HepG2 (cell line): ENCODE results near the gene WWC2. TPM values are rescaled to one million over a fixed set of nuclear protein-coding genes. Genes with fewer than 3 reads are reported as not detected.

Experiments used
- FOXA3 ChIP-seq: IDR thresholded peaks from 2 replicates; pipeline ENCODE4 v1.6.1; 2016; ENCODE audit warnings: missing genetic modification reagents, missing compliant biosample characterization
- SAP130 ChIP-seq: IDR thresholded peaks from 2 replicates; pipeline ENCODE4 v1.6.1; 2016; ENCODE audit warnings: low read depth
- SOX6 ChIP-seq, 2 experiments: fragments of 450-650 bp in 1 of 2; sonication (generic) in 1 of 2; formaldehyde crosslinking in 1 of 2; IDR thresholded peaks; 2 replicates each; pipeline versions ENCODE4 v1.4.0 to v1.6.1; 2017 to 2020; ENCODE audit warnings: antibody characterized with exemption in 1 of 2, mild to moderate bottlenecking in 1 of 2, missing genetic modification reagents in 1 of 2
- TCF12 ChIP-seq, 2 experiments: fragments of 450-650 bp in 1 of 2; sonication (generic) in 1 of 2; formaldehyde crosslinking in 1 of 2; IDR thresholded peaks; 2 replicates each; pipeline versions ENCODE4 v1.6.1 to v1.8.0; 2017 to 2022; ENCODE audit warnings: antibody characterized with exemption in 1 of 2, mild to moderate bottlenecking in 1 of 2, missing genetic modification reagents in 1 of 2, moderate library complexity in 1 of 2
- TCF7 ChIP-seq: sonication (generic); IDR thresholded peaks from 2 replicates; pipeline ENCODE4 v1.6.1; 2016; ENCODE audit warnings: antibody characterized with exemption, low read depth
- ZNF747 ChIP-seq: sonication (generic); formaldehyde crosslinking; IDR thresholded peaks from 2 replicates; pipeline ENCODE4 v1.8.1; 2023; ENCODE audit warnings: missing genetic modification reagents, mild to moderate bottlenecking, borderline replicate concordance
- ZNF776 ChIP-seq: sonication (generic); formaldehyde crosslinking; IDR thresholded peaks from 2 replicates; pipeline ENCODE4 v1.4.0; 2020; ENCODE audit warnings: mild to moderate bottlenecking, missing genetic modification reagents
- polyA plus RNA-seq, 8 experiments: library from polyadenylated mRNA; depleted of rRNA in 3 of 8; stranded (reverse) in 7 of 8; unstranded in 1 of 8; fragments of >200 nt; fragmentation: Illumina TruSeq in 4 of 8; extraction: Trizol in 4 of 8; gene quantifications; 2 replicates each; pipeline versions ENCODE4 v1.2.1 to v1.2.3, GENCODE V29; 2011 to 2016; ENCODE audit warnings: low read depth in 4 of 8, missing spikeins in 1 of 8, mixed read lengths in 1 of 8; ENCODE audit not compliant: insufficient read depth in 1 of 8
- total RNA-seq, 5 experiments: library from RNA; depleted of rRNA; stranded (reverse); fragments of >200 nt; fragmentation: Illumina TruSeq; extraction: Trizol; gene quantifications; 2 replicates each; pipeline ENCODE4 v1.2.3, GENCODE V29; 2016; ENCODE audit warnings: low read depth in 1 of 5
- TF ChIP-seq, protein P1 (sequence below): sonication (generic); formaldehyde crosslinking; IDR thresholded peaks from 2 replicates; pipeline ENCODE4; 2020; ENCODE audit warnings: missing genetic modification reagents, mild to moderate bottlenecking, borderline replicate concordance
- TF ChIP-seq, protein P2 (sequence below): sonication (generic); formaldehyde crosslinking; IDR thresholded peaks from 2 replicates; pipeline ENCODE4 v1.4.0; 2020; ENCODE audit warnings: missing genetic modification reagents
- TF ChIP-seq, protein P3 (sequence below): sonication (generic); formaldehyde crosslinking; conservative IDR thresholded peaks from 2 replicates; pipeline ENCODE4 v1.4.0; 2020; ENCODE audit warnings: mild to moderate bottlenecking, missing genetic modification reagents, moderate library complexity
- TF ChIP-seq, protein P4 (sequence below): sonication (generic); formaldehyde crosslinking; IDR thresholded peaks from 2 replicates; pipeline ENCODE4 v1.5.0; 2020; ENCODE audit warnings: missing genetic modification reagents
- TF ChIP-seq, protein P5 (sequence below): sonication (generic); formaldehyde crosslinking; IDR thresholded peaks from 2 replicates; pipeline ENCODE4 v1.4.0; 2020; ENCODE audit warnings: missing genetic modification reagents, mild to moderate bottlenecking, borderline replicate concordance
- TF ChIP-seq, protein P6 (sequence below): IDR thresholded peaks from 2 replicates; pipeline ENCODE4 v1.6.1; 2016; ENCODE audit warnings: mild to moderate bottlenecking

The WWC2 gene
- total and polyA plus RNA-seq, 2 of the 13 experiments (the other 11 are each of a cell fraction or from before 2014, with no cell fraction given) = 40.0 to 50.1 TPM

DNA sequence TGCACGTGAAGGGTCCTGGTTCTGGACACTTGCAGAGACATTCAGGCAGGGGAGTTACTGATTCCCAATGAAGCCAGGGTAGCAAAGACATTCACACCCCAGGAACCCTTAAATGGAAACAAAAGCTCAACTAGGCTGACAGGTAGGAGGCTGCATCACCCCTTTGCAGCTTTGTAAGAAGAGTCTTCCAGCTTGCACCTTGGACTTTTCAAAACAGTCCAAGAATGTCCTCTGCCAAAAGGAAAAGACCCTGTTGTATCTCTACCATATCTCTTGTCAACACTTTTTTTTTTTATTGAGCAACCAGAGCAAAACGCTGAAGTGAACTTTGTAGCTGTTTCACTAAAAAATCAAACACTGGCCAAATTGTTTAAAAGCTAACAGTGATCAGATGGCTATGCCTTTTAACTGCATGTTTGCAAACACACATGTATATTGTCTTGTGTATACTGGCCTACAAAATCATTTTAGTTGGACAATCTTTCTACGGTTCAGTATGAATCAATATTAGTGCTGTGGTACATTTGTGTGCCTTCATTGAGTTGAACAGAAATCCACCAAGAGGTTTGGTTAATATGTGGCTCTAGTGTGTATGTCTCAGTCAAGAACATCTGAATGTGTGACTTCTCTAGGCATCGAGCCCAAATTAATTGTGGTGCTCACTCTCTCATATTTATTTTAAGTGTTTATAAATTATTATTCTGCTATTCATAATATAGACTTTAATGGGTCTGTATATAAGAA is 18.5 kb upstream of the WWC2 start (continued):
- TF ChIP-seq, protein P1, sequence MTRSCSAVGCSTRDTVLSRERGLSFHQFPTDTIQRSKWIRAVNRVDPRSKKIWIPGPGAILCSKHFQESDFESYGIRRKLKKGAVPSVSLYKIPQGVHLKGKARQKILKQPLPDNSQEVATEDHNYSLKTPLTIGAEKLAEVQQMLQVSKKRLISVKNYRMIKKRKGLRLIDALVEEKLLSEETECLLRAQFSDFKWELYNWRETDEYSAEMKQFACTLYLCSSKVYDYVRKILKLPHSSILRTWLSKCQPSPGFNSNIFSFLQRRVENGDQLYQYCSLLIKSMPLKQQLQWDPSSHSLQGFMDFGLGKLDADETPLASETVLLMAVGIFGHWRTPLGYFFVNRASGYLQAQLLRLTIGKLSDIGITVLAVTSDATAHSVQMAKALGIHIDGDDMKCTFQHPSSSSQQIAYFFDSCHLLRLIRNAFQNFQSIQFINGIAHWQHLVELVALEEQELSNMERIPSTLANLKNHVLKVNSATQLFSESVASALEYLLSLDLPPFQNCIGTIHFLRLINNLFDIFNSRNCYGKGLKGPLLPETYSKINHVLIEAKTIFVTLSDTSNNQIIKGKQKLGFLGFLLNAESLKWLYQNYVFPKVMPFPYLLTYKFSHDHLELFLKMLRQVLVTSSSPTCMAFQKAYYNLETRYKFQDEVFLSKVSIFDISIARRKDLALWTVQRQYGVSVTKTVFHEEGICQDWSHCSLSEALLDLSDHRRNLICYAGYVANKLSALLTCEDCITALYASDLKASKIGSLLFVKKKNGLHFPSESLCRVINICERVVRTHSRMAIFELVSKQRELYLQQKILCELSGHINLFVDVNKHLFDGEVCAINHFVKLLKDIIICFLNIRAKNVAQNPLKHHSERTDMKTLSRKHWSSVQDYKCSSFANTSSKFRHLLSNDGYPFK (CRISPR knock-in tag) = no peak
- TF ChIP-seq ZNF776 (no peak), FOXA3 (CRISPR knock-in tag) (peak; percentile 96), SAP130 (CRISPR knock-in tag) (peak; percentile 74), TCF7 (peak; percentile 84), TCF12 (IDR thresholded peaks at IDR 0.05) (no peak), TCF12 (CRISPR knock-in tag; IDR thresholded peaks at IDR 0.05) (peak; percentile 72; the same call in 1 of the 2 replicates), SOX6 (IDR thresholded peaks at IDR 0.05) (no peak), SOX6 (CRISPR knock-in tag; IDR thresholded peaks at IDR 0.05) (peak; percentile 96), ZNF747 (CRISPR knock-in tag) (no peak)
- TF ChIP-seq, protein P2, sequence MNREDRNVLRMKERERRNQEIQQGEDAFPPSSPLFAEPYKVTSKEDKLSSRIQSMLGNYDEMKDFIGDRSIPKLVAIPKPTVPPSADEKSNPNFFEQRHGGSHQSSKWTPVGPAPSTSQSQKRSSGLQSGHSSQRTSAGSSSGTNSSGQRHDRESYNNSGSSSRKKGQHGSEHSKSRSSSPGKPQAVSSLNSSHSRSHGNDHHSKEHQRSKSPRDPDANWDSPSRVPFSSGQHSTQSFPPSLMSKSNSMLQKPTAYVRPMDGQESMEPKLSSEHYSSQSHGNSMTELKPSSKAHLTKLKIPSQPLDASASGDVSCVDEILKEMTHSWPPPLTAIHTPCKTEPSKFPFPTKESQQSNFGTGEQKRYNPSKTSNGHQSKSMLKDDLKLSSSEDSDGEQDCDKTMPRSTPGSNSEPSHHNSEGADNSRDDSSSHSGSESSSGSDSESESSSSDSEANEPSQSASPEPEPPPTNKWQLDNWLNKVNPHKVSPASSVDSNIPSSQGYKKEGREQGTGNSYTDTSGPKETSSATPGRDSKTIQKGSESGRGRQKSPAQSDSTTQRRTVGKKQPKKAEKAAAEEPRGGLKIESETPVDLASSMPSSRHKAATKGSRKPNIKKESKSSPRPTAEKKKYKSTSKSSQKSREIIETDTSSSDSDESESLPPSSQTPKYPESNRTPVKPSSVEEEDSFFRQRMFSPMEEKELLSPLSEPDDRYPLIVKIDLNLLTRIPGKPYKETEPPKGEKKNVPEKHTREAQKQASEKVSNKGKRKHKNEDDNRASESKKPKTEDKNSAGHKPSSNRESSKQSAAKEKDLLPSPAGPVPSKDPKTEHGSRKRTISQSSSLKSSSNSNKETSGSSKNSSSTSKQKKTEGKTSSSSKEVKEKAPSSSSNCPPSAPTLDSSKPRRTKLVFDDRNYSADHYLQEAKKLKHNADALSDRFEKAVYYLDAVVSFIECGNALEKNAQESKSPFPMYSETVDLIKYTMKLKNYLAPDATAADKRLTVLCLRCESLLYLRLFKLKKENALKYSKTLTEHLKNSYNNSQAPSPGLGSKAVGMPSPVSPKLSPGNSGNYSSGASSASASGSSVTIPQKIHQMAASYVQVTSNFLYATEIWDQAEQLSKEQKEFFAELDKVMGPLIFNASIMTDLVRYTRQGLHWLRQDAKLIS (CRISPR knock-in tag) = no peak
- TF ChIP-seq, protein P3, sequence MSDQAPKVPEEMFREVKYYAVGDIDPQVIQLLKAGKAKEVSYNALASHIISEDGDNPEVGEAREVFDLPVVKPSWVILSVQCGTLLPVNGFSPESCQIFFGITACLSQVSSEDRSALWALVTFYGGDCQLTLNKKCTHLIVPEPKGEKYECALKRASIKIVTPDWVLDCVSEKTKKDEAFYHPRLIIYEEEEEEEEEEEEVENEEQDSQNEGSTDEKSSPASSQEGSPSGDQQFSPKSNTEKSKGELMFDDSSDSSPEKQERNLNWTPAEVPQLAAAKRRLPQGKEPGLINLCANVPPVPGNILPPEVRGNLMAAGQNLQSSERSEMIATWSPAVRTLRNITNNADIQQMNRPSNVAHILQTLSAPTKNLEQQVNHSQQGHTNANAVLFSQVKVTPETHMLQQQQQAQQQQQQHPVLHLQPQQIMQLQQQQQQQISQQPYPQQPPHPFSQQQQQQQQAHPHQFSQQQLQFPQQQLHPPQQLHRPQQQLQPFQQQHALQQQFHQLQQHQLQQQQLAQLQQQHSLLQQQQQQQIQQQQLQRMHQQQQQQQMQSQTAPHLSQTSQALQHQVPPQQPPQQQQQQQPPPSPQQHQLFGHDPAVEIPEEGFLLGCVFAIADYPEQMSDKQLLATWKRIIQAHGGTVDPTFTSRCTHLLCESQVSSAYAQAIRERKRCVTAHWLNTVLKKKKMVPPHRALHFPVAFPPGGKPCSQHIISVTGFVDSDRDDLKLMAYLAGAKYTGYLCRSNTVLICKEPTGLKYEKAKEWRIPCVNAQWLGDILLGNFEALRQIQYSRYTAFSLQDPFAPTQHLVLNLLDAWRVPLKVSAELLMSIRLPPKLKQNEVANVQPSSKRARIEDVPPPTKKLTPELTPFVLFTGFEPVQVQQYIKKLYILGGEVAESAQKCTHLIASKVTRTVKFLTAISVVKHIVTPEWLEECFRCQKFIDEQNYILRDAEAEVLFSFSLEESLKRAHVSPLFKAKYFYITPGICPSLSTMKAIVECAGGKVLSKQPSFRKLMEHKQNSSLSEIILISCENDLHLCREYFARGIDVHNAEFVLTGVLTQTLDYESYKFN (CRISPR knock-in tag) = peak; percentile 98
- TF ChIP-seq, protein P4, sequence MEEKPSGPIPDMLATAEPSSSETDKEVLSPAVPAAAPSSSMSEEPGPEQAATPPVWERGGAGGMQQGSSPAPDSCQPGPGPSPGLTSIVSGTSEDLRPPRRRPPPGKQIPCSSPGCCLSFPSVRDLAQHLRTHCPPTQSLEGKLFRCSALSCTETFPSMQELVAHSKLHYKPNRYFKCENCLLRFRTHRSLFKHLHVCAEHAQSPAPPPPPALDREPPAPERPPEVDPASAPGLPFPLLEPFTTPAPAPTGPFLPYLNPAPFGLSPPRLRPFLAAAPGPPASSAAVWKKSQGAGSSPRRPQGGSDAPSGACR (CRISPR knock-in tag) = no peak
- TF ChIP-seq, protein P5, sequence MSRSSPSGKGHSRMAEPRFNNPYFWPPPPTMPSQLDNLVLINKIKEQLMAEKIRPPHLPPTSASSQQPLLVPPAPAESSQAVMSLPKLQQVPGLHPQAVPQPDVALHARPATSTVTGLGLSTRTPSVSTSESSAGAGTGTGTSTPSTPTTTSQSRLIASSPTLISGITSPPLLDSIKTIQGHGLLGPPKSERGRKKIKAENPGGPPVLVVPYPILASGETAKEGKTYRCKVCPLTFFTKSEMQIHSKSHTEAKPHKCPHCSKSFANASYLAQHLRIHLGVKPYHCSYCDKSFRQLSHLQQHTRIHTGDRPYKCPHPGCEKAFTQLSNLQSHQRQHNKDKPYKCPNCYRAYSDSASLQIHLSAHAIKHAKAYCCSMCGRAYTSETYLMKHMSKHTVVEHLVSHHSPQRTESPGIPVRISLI (CRISPR knock-in tag) = peak; percentile 100
- TF ChIP-seq, protein P6, sequence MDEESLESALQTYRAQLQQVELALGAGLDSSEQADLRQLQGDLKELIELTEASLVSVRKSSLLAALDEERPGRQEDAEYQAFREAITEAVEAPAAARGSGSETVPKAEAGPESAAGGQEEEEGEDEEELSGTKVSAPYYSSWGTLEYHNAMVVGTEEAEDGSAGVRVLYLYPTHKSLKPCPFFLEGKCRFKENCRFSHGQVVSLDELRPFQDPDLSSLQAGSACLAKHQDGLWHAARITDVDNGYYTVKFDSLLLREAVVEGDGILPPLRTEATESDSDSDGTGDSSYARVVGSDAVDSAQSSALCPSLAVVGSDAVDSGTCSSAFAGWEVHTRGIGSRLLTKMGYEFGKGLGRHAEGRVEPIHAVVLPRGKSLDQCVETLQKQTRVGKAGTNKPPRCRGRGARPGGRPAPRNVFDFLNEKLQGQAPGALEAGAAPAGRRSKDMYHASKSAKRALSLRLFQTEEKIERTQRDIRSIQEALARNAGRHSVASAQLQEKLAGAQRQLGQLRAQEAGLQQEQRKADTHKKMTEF (CRISPR knock-in tag) = peak; percentile 89
